Measurements from ENCODE around the gene NDRG3.
"Not testable (repeated sequence)": the region's sequence is repeated elsewhere in the genome, so short reads cannot be mapped to it uniquely, and the experiment has no call there.

NDRG3 gene

DNA sequence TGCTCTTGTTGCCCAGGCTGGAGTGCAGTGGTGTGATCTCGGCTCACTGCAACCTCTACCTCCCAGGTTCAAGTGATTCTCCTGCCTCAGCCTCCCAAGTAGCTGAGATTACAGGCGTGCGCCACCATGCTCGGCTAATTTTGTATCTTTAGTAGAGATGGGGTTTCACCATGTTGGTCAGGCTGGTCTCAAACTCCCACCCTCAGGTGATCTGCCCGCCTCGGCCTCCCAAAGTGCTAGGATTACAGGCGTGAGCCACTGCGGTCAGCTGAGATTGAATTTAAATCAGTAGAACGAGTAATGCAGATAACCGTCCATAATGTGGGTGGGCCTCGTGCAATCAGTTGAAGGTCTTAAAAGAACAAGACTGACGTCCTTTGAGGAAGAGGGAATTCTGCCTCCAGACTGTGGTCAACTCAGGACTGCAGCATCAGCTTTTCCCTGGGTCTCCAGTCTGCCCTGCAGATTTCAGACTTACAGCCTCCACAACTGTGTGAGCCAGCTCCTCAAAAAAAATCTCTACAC, 107.0 kb downstream of the NDRG3 start:
- DNase-seq, result not testable (repeated sequence)

DNA sequence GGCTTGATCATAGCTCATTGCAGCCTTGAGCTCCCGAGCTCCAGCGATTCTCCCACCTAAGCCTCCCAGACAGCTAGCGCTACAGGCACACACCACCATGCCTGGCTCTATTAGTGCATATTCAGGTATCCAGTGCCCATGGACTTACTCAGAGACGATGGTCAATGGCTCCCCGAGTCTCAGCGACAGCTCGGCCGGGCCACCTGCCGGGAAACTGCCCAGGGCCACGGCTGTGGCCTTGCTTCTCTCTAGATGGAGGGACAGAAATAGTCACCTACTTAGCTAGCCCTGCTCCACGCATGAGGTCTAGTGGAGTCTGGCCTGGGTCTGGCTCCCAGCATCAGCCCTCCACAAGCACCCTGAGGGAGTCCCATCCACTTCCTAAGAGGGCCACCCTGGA, 111.5 kb downstream of the NDRG3 start:
- no peak for DNase-seq

DNA sequence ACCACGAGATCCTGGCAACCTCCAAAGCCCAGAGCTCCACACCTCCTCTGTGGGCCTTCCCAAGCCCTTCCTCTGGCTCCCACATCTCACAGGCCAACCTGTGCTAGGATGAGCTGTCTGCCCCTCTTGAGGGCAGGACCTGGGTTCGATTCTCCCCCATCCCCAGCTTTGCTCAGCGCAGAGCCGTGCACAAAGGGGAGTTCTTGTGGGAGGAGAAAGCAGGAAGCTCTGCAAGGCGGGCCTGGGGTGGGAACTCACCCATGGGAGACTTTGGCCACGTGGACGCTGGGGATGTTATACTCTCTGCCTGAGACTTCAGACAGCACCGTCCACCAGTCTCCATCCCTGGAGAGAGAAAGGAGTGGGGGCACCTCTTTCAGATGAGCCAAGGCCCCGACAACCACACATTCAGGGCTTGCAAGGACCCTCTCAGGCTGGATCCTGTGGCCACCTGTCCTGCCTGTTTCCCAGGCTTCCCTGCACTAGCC, 112.6 kb downstream of the NDRG3 start:
- DNase-seq, result no peak

DNA sequence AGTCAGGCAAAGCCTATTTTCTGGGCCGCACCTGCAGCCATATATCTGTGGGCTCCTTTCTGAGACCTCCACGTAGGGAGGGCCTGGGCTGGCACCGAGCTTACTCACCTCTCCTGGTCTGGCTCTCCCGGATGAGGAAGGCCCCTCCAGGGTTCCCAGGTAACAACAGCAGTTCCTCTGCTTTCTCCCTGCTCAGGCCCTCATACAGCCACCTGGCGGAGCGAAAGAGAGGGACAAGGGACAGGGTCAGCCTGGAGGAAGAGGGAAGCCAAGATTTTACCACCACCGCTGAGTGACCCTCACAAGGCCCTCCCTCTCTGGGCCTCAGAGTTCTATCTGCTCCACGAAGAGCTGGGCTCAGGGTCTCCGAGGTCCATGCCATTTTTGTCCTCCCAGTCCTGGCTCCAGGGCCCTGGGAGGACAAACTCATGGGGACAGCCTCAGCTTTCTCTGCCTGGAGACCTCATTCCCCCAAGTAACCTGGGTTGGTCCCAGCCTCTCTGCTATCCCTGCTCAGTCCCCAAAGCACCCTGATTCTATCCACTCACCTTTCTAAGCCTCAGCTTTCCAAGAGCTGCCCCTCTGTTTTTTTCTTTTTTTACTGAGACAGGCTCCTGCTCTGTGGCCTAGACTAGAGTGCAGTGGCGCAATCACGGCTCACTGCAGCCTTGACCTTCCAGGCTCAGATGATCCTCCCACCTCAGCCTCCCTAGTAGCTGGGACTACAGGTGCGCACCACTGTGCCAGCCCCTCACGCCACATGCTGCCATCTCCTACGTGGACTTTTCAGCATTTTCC, 113.2 kb downstream of the NDRG3 start:
- no peak for DNase-seq

DNA sequence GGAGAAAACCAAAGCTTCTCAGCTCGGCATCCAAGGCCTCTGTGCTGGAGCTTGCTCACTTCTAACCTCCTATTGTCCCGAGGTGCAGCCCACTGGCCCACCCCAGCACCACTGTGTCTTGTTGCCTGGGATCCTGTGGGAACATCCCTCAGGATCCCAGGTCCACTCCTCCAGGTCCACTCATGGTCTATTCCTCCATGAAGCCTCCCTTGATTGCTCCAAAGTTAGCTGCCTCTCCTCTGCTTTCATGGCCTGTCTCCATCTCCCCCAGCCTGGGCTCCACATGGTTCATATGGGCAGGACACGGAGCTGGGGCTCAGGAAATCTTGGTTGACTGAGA, 113.8 kb downstream of the NDRG3 start:
- DNase-seq, result no peak

DNA sequence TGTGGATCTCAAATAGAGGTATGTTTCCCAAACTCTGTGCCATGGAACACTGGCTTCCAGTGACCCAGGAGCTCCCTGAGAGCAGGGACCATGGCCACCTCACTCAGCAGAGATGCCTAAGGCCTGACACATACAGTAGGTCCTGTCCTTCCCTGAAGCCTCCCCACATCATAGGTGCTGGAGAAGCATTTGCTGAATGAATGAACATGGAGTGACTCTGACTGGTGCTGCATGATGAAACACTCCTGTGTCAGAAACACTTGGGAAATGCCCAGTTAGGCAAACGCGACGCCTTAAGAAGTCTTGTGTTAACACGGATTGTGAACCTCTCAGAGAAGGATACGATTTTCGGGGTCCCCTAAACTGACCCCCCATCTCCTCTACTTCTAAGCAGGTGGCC, 114.2 kb downstream of the NDRG3 start:
- no peak for DNase-seq

DNA sequence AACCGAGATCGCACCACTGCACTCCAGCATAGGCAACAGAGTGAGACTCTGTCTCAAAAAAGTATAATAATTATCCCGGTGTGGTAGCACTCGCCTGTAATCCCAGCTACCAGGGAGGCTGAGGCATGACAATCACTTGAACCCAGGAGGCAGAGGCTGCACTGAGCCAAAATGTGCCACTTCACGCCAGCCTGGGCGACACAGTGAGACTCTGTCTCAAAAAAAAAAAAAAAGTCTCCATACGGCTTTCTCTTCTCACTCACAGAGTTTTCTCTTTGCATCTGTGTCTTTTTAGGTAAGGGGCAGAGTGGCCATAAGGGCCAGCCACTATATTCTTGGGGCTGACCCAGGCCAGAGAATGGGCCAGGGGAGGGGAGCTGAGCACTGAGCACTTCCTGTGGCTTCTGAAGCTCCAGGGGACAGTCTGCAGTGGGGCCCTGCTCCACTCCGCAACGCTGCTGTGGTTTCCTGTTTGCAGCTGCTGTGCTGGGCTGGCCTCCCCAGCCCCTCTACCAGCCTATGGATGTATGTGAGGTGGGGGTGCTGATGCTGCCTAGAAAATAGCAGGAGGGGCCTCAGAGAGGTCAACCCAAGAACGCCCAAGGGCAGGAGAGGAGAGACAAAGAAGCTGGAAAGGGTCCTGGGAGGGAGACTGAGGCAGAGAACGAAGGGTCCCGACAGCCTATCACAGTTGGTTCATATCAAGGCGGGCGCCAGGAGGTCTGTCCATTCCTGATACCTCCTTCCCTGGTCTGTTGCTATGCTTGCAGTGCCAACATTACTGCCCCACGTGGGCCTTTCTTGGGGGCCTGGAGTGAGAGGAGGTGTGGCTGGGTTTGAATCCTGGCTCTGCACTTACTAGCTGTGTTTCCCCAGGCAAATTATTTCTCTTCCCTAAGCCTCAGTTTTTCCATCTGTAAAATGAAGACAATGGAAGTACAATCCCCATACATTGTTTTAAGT, 115.9 kb downstream of the NDRG3 start:
- DNase-seq, result no peak

DNA sequence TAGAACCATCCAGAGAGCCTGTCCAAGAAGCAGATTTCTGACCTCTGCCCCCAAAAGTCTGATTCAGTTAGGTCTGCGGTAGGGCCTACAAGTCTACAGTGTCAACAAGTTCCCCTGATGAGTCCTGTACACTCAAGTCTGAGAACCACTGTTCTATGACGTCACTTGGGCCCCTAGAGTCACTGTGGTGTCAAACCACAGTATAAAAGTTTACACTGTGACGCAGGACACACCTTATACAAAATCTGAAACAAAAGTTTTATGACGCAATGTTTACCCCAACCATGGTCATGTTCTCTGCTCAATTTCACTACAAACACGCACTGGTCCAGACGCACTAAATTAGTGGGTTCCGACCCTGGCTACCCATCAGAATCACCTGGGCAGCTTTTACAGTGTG, 117.8 kb downstream of the NDRG3 start:
- DNase-seq, result no peak

DNA sequence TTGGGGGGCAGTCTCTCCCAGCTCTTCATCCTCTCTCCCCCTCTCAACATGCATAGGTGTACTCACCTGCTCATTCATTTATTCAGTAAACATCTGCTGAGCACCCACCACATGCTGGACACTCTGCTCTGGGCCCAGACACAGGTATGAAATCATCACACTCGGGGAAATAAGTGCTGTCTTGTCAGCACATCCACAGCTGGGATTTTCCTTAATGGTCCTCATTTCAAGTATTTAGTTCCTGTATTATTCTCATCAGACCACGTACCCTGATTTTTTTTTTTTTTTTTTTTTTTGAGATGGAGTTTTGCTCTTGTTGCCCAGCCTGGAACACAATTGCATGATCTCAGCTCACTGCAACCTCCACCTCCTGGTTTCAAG, 121.0 kb downstream of the NDRG3 start:
- no peak for DNase-seq

DNA sequence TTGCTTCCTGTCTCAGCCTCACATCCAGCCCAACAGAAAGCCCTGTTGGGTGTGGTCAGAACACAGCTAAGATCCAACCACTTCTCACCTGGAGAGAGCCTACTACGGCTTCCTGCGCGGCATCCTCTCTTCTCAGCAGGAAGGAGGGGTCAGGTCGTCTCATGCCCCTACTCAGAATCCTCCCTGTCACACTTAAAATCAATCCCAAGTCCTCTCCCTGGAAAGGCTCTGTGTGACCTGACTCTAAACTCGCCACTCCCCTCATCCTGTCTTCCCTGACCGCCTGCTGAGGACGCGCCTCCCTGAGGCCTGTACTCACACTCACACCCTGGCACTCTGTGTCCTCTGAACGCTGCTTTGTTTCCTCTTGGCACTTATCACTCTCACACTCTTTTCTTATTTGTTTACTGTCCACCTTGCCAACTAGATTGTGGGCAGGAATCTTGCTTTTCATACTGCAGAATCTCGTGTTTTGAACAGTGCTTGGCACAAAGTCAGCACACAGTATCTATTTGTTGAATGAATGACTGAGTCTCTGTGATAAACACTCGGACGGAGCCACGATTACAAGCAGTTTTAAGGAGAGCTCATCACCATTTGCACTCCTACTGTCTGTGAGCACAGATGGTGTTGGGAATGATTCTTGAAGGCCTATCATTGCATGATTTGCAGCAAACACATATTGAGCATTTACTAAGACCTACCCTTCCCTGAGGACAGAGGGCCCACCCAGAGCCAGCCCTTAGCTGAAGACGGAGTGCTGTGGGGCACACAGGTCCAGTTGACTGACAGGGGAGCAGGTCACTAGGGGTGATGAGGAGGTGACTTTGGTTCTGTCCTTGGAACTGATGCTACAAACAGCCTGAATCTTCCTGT, 121.6 kb downstream of the NDRG3 start:
- DNase-seq, result no peak

DNA sequence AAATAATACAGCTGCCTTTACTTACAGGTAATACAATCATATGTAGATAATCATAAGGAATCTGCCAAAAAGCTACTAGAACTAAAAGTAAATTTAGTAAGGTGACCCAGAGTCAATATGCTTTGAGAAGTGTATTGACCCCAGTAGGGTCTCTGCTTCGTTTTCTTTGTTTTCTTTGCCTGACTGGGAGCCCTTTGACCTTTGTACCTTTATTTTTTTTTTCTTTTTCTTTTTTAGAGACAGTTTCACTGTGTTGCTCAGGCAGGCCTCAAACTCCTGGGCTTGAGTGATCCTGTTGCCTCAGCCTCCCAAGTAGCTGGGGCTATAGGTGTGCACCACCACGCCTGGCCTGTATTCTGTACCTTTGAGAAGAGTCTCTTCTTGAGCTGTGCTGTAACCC, 122.4 kb downstream of the NDRG3 start:
- no peak for DNase-seq

DNA sequence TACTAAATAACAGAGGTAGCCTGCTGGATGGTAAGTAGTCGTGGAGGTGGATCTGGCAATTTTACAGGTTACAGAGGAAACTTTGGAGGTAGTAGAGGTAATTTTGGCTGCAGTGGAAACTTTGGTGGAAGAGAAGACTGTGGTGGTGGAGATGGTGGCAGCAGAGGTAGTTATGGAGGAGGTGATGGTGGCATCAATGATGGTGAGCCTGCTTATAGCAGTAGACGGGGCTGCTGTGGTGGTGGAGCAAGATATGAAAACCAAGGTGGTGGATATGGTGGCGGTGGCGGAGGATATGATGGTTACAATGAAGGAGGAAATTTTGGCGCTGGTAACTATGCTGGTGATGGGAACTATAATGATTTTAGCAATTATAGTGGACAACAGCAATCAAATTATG, 125.0 kb downstream of the NDRG3 start:
- no peak for DNase-seq

DNA sequence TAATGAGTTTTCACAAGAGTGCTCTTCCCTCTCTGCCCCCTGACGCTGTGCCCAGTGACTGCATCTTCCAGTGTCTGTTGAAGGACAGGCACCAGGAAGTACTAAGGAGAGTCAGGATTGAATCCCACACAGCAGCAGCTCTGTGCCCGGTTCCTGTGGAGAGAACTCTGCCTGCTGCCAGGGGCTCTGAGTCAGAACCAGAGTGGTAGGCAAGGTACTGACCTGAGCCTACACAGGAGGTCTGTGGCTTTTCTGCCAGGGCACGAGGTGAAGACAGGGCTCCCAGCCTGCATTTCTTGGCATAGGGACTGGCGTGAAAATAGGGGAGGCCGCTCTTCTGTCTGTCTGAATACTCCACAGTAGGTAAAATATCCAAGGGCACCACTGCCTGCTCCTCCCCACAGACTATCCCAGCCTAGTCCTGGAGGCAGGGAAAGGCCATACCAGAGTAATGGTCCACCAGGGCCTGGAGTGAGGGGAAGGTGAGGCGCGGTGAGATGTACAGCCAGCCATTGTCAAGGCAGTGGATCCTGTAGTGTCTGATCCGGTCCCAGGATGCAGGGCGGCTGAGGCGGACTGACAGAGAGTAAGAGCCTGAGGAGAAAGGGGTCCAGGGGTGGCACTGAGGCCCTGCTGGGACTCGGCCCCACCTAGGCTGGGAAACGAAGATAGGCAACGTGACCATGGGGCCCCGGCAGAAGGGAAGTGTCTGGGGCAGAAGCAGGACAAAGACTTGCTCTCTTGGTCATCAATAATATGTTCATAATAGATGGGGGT, 130.9 kb downstream of the NDRG3 start:
- no peak for DNase-seq

DNA sequence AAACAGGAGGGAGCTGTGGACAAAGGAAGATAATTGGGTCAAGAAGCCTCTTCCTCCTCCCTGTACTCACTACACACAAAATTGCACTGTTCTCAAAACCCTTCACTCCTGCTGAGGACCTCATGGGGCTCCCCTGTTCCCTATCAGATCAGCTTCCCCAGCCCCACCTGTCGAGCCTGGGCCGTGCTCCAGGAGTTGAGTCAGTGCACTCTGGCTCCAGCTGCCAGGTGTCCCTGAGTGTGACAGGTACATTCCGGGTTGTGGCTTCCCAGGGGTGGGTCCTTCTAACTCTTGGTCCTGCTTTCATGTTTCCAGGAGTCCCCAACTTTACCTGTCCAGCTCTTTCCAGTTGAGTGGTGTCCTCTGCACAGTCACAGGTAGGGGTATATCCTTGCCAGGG, 131.9 kb downstream of the NDRG3 start:
- no peak for DNase-seq

DNA sequence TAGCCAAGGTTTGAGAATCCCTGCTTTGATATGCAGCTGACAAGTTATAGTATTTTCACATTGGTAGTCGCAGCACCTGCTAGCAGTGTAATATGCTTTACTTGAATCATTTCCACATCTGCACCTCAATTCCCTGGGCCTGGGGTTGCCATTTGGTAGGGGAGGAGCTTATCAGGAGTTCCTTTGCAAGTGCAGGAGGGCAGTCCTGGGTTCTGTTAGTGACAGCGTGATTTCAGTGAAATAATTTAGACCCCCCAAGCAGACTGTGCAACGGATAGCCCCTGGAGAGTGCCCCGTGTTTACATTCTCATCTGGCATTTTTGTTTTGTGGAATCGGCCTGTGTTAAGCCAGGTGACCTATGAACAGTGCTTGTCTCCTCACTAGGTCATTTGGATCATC, 134.3 kb downstream of the NDRG3 start:
- DNase-seq, result no peak

DNA sequence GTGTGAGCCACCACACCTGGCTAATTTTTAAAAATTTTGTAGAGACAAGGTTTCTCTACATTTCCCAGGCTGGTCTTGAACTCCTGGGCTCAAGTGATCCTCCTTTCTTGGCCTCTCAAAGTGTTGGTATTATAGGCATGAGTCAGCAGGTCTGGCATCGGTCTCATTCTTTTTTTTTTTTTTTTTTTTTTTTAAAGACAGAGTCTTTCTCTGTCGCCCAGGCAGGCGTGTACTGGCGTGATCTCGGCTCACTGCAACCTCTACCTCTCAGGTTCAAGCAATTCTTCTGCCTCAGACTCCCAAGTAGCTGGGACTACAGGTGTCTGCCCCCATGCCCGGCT, 137.5 kb downstream of the NDRG3 start:
- not testable (repeated sequence) for DNase-seq

DNA sequence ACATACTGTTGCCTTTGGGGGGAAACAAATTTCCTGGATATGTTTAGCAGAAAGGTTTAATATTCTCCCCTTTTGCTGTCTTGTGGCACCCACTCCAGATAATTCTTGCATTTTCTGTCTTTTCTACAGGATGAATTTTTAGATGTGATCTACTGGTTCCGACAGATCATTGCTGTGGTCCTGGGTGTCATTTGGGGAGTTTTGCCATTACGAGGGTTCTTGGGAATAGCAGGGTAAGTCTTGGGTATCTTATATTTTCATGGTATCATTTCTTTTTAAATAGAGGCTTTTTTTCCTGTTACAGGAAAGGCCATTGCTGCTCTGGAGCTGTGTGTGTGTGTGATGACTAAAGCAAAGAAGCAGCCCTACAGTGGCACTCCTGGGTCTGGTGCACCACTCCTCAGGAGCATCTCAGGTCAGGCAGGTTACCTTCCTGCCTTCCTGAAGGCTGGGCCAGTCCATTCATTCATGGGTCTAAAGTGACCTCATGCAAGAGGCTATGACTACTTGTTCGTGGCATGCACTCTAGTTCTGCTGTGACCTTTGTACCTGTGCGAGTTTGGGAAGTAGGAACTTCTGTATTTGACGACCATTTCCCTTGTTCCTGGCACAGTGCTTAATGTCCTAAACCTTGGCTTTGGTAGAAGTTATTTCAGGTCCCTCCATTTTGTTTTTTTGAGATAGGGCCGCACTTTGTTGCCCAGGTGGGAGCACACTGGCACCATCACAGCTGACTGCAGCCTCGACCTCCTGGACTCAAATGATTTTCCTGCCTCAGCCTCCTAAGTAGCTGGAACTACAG, 138.1 kb downstream of the NDRG3 start:
- DNase-seq, result no peak

DNA sequence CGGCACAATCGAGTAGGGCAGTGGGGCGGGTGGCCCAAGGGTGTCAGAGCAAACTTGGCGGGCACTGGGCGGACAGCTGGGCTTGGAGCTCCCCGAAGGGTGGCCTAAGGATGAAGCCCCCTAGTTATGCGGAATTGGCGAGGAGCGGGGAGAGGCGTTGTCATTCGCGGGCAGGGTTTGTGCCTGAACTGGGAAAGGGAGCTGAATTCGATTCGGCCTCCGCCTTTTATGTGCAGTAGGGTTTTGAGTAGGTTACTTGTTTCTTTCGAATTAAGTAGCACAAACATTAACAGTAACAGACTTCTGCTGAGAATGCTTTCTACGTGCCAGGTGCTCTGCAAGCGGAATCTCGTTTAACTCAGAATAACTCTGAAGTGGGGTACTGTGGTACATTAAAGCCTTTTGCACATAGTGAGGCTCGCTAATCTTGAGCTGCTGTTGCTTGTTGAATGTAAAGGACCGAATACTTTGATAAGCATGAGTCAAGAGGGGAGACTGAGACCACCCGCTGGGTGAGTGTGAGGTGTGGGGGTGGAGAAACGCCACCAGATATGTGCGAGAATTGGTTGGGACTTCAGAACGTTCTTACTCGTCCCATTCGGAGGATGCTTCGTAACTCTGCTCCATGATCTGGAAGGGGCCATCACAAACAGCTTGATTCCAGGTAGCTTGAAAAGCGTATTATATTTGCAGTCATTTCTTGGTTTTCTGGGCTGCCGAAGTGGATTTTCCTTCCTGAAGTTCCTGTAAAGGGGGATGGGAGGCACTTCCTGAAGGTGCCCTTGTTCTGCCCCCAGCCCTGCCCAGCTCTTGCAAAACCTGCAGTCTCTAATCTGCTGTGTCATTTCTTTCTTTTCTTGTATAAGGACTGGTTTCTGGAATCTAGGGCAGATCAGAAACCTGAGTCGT, 139.5 kb downstream of the NDRG3 start:
- DNase-seq, result no peak

DNA sequence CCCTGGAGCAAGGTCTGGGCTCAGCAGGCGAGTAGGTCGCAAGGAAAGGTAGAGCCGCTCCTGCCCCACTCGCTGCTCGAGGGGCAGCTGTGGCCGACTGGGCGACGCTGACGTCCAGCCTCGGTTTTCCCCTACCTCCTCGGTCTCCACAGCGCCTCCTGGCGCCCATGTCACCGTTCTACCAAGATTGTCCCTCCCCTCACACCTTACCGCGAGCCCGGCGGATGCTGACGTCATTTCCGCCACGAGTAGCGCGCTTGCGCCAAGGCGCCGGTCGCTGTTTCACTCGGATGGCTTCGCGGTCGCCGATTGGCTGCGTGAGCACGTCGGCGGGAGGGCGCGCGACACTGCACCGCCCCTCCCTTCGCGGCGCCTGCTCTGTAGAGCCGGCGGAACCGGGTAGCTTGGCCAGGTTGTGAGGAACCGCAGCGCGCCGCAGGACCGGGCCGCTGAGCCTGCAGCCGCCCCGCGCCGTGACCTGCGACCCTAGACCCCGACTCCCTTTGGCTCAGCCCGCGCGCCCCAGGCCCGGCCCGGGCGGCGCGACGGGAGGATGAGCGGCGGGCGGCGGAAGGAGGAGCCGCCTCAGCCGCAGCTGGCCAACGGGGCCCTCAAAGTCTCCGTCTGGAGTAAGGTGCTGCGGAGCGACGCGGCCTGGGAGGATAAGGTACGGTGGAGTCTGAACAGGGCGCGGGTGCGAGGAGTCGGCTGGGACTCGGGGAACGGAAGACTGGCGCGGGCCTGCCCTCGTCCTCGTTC, 140.3 kb downstream of the NDRG3 start, which contains the start of gene RAB5IF:
RAB5IF (plus strand) TSS at position 381 of the 759 bp plus-strand sequence; CDS start at position 554, 173 bp downstream.
- DNase-seq, result peak; percentile 94 to 96
